Measurements from ENCODE around the gene PRKN. TPM values are rescaled to one million over a fixed set of nuclear protein-coding genes. Genes with fewer than 3 reads are reported as not detected.

The PRKN gene
- total RNA-seq, 1 donor from 2014 or later = 0.79 TPM

DNA sequence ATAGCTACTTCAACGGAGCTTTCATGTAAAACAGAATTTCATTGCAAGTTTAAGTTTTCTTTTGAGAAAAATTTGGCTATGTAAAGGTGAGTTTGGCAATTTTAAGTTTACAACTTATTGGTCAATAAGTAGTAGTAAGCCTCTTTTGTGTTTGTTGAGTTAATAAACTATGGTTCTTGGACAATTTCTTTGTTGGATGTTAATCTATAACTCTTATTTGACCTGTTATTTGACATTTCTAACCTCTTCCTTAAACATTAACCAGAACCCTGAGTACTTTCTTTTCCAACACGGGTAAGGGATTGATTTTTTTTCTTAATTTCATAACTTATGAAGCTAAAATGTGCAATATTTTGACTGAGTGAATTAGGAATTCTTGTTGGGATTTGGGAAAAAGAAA is 354.4 kb downstream of the PRKN start:
- TF ChIP-seq, protein P1, sequence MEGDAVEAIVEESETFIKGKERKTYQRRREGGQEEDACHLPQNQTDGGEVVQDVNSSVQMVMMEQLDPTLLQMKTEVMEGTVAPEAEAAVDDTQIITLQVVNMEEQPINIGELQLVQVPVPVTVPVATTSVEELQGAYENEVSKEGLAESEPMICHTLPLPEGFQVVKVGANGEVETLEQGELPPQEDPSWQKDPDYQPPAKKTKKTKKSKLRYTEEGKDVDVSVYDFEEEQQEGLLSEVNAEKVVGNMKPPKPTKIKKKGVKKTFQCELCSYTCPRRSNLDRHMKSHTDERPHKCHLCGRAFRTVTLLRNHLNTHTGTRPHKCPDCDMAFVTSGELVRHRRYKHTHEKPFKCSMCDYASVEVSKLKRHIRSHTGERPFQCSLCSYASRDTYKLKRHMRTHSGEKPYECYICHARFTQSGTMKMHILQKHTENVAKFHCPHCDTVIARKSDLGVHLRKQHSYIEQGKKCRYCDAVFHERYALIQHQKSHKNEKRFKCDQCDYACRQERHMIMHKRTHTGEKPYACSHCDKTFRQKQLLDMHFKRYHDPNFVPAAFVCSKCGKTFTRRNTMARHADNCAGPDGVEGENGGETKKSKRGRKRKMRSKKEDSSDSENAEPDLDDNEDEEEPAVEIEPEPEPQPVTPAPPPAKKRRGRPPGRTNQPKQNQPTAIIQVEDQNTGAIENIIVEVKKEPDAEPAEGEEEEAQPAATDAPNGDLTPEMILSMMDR (IDR thresholded peaks at IDR 0.05; ENCODE audit: insufficient read depth, low read length, severe bottlenecking) = no peak
- FAIRE-seq = no peak

DNA sequence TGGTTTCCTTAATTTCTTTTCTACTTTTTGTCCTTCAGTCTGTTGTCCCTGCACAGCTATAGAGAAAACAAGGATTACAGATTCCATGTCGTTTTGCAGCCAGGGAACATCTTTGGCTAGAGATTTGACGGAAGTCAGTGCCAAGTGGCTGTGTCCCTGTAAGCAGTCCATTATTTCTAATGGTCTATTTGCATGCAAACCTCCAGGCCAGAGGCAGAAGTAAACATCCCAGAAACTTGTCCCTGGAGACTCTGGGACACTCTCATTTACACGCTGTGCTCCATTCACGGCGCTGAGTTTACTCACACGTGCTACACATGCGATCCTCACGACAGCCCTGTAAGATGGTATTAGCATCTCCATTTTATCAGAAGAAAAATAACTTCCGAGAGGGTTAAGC is 355.5 kb downstream of the PRKN start:
- TF ChIP-seq, protein P1 (IDR thresholded peaks at IDR 0.05; ENCODE audit: insufficient read depth, low read length, severe bottlenecking) = no peak
- FAIRE-seq = no peak
- no peak overlapping the region for H3K4me3 ChIP-seq (ENCODE audit: low read depth, low read length)
- H3K36me3 ChIP-seq (ENCODE audit: control insufficient read depth, insufficient read depth, low read length) = no peaks in the 10 kb centered on the region
- DNase-seq (ENCODE audit: low read depth) = no peak
- H3K27me3 ChIP-seq (ENCODE audit: control insufficient read depth, insufficient read depth, low read length) = no peaks in the 10 kb centered on the region

More for the DNA sequence above, 354.4 kb downstream of the PRKN start:
- no peak overlapping the region for H3K4me3 ChIP-seq (ENCODE audit: low read depth, low read length)
- H3K36me3 ChIP-seq (ENCODE audit: control insufficient read depth, insufficient read depth, low read length) = no peaks in the 10 kb centered on the region
- no peaks in the 10 kb centered on the region for H3K27me3 ChIP-seq (ENCODE audit: control insufficient read depth, insufficient read depth, low read length)
- DNase-seq (ENCODE audit: low read depth) = no peak

DNA sequence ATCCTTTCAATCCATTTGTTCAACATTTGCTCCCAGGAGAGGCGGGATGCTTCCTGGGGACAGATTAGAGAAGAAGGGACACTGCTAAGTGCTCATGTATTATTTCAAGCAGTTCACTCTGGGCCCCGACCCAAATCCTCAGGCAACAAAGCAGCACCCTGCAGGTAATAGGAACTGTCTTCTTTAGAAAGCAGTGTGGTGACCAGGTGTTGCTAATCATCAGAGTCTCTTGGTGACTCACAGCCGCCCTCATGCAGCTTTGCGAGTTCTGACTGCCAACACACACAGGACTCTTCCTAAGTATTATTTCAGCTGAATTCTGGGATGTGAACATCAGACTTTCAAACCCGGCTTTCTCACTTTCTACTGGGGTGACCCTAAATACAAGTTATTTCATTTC is 356.4 kb downstream of the PRKN start:
- H3K36me3 ChIP-seq (ENCODE audit: control insufficient read depth, insufficient read depth, low read length) = no peaks in the 10 kb centered on the region
- no peak for FAIRE-seq

DNA sequence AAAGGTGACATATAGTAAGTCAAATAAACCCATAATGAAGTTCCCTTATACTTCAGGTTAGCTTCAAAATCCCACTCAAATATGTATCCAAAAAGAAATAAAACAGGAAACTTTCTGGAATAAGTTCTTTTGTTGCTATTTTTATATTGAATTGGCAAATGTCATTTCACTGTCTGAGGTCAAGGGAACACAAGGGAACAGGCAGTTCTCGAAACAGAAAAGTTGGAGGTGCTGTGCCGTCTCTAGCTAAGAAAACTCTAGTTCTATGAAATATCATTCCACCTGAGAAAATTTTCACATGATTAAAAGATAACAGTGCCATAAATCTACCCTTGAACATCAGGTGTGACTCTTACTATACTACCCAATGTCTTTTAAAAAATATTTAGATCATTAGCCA is 358.5 kb downstream of the PRKN start:
- TF ChIP-seq, protein P1 (IDR thresholded peaks at IDR 0.05; ENCODE audit: insufficient read depth, low read length, severe bottlenecking) = no peak
- DNase-seq (ENCODE audit: low read depth) (no peak), FAIRE-seq (no peak)
- no peak overlapping the region for H3K4me3 ChIP-seq (ENCODE audit: low read depth, low read length)
- H3K27me3 ChIP-seq (ENCODE audit: control insufficient read depth, insufficient read depth, low read length) = no peaks in the 10 kb centered on the region
- H3K36me3 ChIP-seq (ENCODE audit: control insufficient read depth, insufficient read depth, low read length) = no peaks in the 10 kb centered on the region

More for the DNA sequence above, 356.4 kb downstream of the PRKN start:
- no peaks in the 10 kb centered on the region for H3K27me3 ChIP-seq (ENCODE audit: control insufficient read depth, insufficient read depth, low read length)
- TF ChIP-seq, protein P1 (IDR thresholded peaks at IDR 0.05; ENCODE audit: insufficient read depth, low read length, severe bottlenecking) = no peak
- no peak overlapping the region for H3K4me3 ChIP-seq (ENCODE audit: low read depth, low read length)
- no peak for DNase-seq (ENCODE audit: low read depth)

DNA sequence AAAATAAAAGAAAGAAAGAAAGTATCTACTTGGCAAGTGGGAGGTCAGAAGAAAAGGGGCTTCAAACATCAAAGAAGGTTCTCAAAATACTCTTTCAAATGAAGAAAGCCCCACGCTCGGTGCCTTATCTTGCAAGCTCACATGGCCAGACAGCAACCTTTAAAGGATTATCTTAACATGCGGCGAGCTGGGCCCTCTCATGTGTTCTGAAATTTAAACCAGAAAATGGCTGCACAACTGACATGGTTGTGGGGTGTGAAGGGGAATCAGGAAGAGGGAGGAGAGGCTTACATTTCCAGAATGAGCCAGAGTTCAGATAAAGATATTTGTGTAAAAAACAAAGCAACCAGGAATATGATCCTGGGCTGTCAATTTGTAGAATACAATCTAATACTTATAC is 363.1 kb downstream of the PRKN start:
- Histone ChIP-seq H3K4me3 (ENCODE audit: low read depth, low read length) (no peak overlapping the region), H3K36me3 (ENCODE audit: control insufficient read depth, insufficient read depth, low read length) (no peaks in the 10 kb centered on the region), H3K27me3 (ENCODE audit: control insufficient read depth, insufficient read depth, low read length) (no peaks in the 10 kb centered on the region)
- TF ChIP-seq, protein P1 (IDR thresholded peaks at IDR 0.05; ENCODE audit: insufficient read depth, low read length, severe bottlenecking) = no peak
- FAIRE-seq (no peak), DNase-seq (ENCODE audit: low read depth) (no peak)

DNA sequence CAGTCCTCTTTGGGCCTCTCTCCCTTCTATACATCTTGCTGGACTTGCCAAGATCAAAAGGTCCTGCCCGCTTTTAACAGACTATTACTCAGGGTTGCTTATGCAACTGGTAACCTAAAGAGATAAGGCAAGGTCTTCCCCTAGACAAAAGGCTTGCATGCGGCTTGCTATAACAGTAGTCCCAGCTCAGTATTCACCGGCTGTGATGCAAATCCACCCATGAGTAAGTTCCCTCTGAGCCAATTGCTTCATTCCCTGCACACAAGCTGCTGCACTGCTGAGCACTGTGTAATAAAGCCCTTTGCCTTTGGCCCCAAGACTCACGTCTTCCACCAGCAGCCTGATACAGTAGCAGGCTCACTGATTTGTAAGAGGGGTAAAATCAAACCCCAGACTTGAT is 363.8 kb downstream of the PRKN start:
- Histone ChIP-seq H3K27me3 (ENCODE audit: control insufficient read depth, insufficient read depth, low read length) (no peaks in the 10 kb centered on the region), H3K36me3 (ENCODE audit: control insufficient read depth, insufficient read depth, low read length) (no peaks in the 10 kb centered on the region), H3K4me3 (ENCODE audit: low read depth, low read length) (no peak overlapping the region)
- FAIRE-seq (no peak), DNase-seq (ENCODE audit: low read depth) (no peak)
- TF ChIP-seq, protein P1 (IDR thresholded peaks at IDR 0.05; ENCODE audit: insufficient read depth, low read length, severe bottlenecking) = no peak

All from bronchial epithelial cell (primary cell).